Activated CD8-positive, alpha-beta T cell treated with anti-CD3 and anti-CD28 coated beads for 36 hours (primary cell): Measurements from ENCODE around the gene FTH1. TPM values are rescaled to one million over a fixed set of nuclear protein-coding genes. Genes with fewer than 3 reads are reported as not detected.

Source experiments
- ATAC-seq: fragments of 200-7000 bp; cut with Tn5 transposase; one replicate; pipeline ENCODE4 v1.10.0; 2021; ENCODE audit warnings: mild to moderate bottlenecking, moderate library complexity
- CTCF ChIA-PET: fragments of 350-600 bp; sonication (Branson Sonifier 250); formaldehyde crosslinking; loops from one replicate; lab custom pipeline; 2021; ENCODE audit warnings: antibody characterized with exemption; lab: Charles Lee
- POLR2A ChIA-PET: fragments of 350-600 bp; sonication (Branson Sonifier 250); formaldehyde crosslinking; loops from one replicate; lab custom pipeline; 2021; ENCODE audit warnings: antibody characterized with exemption; lab: Charles Lee
- DNase-seq: peaks from one replicate; pipeline ENCODE4 v3.0.0-alpha.2; 2020
- H3K27ac Mint-ChIP-seq: one replicate; pipeline ENCODE4 v1.8.0; 2021; ENCODE audit warnings: mild to moderate bottlenecking, mixed read lengths
- H3K27me3 Mint-ChIP-seq: one replicate; pipeline ENCODE4 v1.8.0; 2021; ENCODE audit warnings: mixed read lengths
- H3K36me3 Mint-ChIP-seq: one replicate; pipeline ENCODE4 v1.8.0; 2021; ENCODE audit warnings: low read depth, mixed read lengths
- H3K4me1 Mint-ChIP-seq: one replicate; pipeline ENCODE4 v1.8.0; 2021; ENCODE audit warnings: low read depth, mixed read lengths
- H3K4me3 Mint-ChIP-seq: one replicate; pipeline ENCODE4 v1.8.0; 2021; ENCODE audit warnings: mild to moderate bottlenecking, moderate library complexity, mixed read lengths
- H3K9me3 Mint-ChIP-seq: one replicate; pipeline ENCODE4 v1.8.0; 2021; ENCODE audit warnings: mixed read lengths
- CTCF ChIP-seq: fragments of 200-600 bp; IDR thresholded peaks from one replicate; pipeline ENCODE4 v1.8.0; 2022; ENCODE audit warnings: antibody characterized with exemption, mild to moderate bottlenecking
- intact Hi-C: fragments of 100-400 bp; cut with micrococcal nuclease; formaldehyde crosslinking; loops from one replicate; pipeline ENCODE4 v1.10.0; 2022
- total RNA-seq, 2 experiments: library from RNA; stranded (reverse); gene quantifications; one replicate each; pipeline ENCODE4 v1.2.3, GENCODE V29; 2021

The FTH1 gene
- total RNA-seq, 2 experiments from 2014 or later, result 700 to 729 TPM

- no peak for TF ChIP-seq CTCF
- Mint-ChIP-seq H3K36me3 (no peaks in the 10 kb centered on the region), H3K27me3 (peaks cover 5% of the 10 kb centered on the region), H3K9me3 (no peaks in the 10 kb centered on the region), H3K4me1 (no peaks in the 10 kb centered on the region), H3K4me3 (no peak overlapping the region), H3K27ac (no peak overlapping the region)
- POLR2A ChIA-PET, result no interaction called here
- DNase-seq, result no peak
- no peak for ATAC-seq
- CTCF ChIA-PET, result interaction anchor here (1.3 to 1.5 kb wide), 2 partner anchors 21 to 182 kb away, joined by 4 to 6 read pairs; no protein-coding TSS in a partner anchor
- intact Hi-C loops, result no loop called here
These were observed 41.2 kb downstream of the FTH1 start for GRCh38 chr11:61926235-61926634.

DNA sequence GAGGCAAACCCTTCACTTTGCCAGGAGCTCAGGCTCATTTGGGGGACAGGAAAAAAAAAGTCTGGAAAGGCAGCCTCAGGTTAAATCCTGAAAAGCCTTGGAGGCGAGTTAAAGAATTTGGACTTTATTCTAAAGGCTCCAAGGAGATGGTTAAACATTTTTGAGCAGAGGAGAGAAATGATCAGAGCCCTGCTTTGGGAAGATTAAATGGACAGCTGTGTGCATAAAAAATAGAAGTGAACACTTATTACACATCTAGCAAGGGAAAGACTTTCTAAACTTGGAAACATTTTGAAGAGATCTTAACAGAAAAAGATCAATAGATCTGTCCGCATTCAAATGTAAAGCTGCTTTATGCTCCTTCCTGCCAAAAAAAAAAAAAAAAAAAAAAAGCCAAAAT is 41.7 kb downstream of the FTH1 start:
- ATAC-seq, result no peak
- intact Hi-C loops, result no loop called here
- DNase-seq, result no peak
- Mint-ChIP-seq H3K27ac (no peak overlapping the region), H3K27me3 (peaks cover 4% of the 10 kb centered on the region), H3K36me3 (no peaks in the 10 kb centered on the region), H3K9me3 (no peaks in the 10 kb centered on the region), H3K4me3 (no peak overlapping the region), H3K4me1 (no peaks in the 10 kb centered on the region)
- ChIA-PET POLR2A (no interaction called here), CTCF (interaction anchor here (1.2 to 2.4 kb wide), 4 partner anchors 21 to 182 kb away, joined by 3 to 7 read pairs (median 5); no protein-coding TSS in a partner anchor)
- TF ChIP-seq CTCF, result no peak

- Mint-ChIP-seq H3K36me3 (no peaks in the 10 kb centered on the region), H3K9me3 (no peaks in the 10 kb centered on the region), H3K27me3 (peaks cover 18% of the 10 kb centered on the region), H3K27ac (no peak overlapping the region), H3K4me1 (no peaks in the 10 kb centered on the region), H3K4me3 (no peak overlapping the region)
- ChIA-PET POLR2A (no interaction called here), CTCF (interaction anchor here (1.4 to 2.4 kb wide), 5 partner anchors 23 to 158 kb away, joined by 4 to 10 read pairs (median 7); no protein-coding TSS in a partner anchor)
- DNase-seq (no peak), ATAC-seq (no peak)
- intact Hi-C loops, result no loop called here
- TF ChIP-seq CTCF, result no peak
These were observed 43.4 kb downstream of the FTH1 start for GRCh38 chr11:61924064-61924455.

GRCh38 chr11:61923166-61924063 is 44.0 kb downstream of the FTH1 start:
- ChIA-PET CTCF (interaction anchor here (0.8 to 2.4 kb wide), 7 partner anchors 22 to 184 kb away, joined by 3 to 10 read pairs (median 4); no protein-coding TSS in a partner anchor), POLR2A (no interaction called here)
- H3K27me3 Mint-ChIP-seq, result peaks cover 24% of the 10 kb centered on the region

More at GRCh38 chr11:61923166-61924063, 44.0 kb downstream of the FTH1 start:
- Mint-ChIP-seq H3K4me3 (no peak overlapping the region), H3K36me3 (no peaks in the 10 kb centered on the region), H3K9me3 (no peaks in the 10 kb centered on the region), H3K27ac (no peak overlapping the region), H3K4me1 (no peaks in the 10 kb centered on the region)
- intact Hi-C loops, result no loop called here
- no peak for TF ChIP-seq CTCF
- ATAC-seq (no peak), DNase-seq (no peak)
